Measurements from ENCODE around the gene MAMSTR.

DNA sequence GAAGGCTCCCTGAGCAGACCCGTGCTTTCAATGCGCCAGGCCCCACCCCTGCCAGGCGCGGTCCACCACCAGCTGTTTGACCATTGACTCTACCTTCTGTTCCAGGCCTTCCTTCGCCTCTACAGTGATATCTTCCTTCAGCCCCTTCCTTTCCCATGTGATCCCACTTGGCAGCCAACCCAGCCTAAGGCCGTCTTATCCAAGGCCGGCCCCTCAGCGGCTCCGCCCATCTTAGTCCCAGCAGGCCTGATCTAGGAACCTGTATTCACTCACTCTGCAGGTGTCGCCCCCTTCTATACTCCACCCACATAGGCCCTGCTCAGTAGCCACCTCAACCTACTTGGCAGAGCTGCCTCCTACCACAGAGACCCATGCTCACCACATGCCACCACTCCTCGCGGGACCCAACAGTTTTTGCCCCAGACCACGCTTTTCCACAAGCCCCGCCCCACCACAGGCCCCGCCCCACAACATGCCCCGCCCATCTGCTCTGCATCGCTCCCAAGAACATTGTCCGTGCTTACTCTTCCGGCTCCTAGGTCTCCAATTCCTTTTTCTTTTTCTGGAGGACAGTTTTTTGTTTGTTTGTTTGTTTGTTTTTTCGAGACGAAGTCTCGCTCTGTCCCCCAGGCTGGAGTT is 18.0 kb upstream of the MAMSTR start:
- TF ChIP-seq POLR2A (IDR thresholded peaks at IDR 0.05), result no peak
- no peak for TF ChIP-seq CTCF (IDR thresholded peaks at IDR 0.05)

All from ovary (tissue), 3 donors.